NCI-H1092 treated with DMSO at 0.1 percent for 48 hours (cell line): ENCODE data around the gene UROC1.

Experiments used
- DNase-seq: peaks from one replicate; lab custom pipeline; 2025; lab: John Stamatoyannopoulos, UW

The UROC1 gene

DNA sequence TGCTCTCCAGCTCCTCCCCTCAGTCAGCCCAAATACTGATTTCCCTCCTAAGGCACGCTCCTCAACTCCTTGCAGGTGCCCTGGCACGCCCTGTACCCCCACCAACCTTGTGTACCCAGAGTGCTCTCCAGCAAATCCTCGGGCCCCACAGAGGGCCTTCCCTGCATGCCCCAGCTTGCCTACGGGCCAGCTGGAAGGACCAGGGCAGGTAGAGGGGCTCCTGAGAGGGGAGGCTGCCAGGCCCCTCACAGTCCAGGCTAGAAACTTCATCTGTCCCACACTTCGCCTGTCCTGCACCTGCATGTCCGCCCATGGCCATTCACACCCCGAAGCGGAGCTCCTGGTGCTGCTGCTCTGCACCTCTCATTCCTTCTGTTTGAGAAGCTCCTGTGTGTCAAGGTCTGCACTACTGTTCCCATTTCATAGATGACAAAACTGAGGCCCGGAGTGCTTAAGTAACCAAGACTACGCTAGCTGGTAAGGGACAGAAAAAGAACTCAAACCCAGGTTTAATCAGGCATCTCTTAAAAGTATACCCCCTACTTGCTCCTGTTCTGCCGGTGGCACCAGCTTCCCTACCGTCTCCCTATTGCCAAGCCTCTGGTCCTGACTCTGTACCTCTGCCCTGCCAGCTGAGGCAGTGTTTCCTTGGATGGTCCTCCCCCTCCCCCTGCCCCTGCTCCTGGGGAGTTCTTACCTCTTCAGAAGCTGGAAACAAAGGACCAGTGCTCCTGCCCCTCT, 77.4 kb downstream of the UROC1 start:
- DNase-seq, result no peak

DNA sequence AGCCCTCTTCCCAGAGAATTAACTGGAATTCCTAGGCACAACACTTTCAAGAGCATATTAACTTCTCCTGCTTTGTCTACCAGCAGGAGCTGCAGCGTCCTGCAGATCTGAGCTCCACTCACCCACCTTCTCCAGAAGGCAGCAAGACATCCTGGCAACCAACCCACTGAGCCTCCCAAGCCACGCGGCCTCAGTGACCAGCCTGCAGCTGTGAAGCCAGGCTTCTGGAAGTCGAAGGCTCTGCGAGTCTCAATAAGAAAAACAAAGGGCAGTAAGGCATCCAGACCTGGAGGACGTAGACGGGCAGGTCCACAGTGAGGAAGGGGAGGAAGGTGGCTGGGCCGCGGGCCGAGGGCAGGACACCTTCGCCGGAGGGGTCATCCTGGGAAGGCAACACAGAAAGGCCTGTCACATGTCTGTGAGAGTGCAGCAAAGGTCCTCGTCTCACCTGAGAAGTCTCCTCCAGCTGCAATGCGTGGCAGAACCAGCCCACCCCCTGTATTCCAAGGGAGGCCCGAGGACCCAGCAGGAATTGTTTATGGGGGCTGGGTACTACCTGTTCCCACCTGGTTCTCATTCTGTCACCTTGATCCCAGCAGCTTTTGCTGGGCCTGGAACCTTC, 78.1 kb downstream of the UROC1 start:
- no peak for DNase-seq

DNA sequence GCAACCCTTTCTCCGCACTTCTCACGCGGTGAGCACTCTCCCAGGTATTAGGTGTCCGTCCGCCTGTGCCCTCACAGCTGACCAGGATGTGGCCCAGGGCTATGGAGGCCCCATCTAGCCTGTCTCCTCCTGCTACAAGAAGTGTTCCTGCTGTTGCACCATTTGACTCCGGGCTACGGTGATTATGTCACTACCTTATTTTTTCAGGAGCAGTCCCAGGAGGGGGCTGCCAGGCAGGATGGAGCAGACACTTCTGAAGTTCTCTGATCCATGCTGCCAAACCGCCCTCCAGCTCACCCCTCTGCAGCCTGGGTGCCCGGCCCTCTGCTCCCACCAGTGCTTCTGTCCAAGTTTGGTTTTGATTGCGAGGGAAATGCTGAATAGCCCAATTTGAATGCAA, 78.8 kb downstream of the UROC1 start:
- DNase-seq, result no peak

DNA sequence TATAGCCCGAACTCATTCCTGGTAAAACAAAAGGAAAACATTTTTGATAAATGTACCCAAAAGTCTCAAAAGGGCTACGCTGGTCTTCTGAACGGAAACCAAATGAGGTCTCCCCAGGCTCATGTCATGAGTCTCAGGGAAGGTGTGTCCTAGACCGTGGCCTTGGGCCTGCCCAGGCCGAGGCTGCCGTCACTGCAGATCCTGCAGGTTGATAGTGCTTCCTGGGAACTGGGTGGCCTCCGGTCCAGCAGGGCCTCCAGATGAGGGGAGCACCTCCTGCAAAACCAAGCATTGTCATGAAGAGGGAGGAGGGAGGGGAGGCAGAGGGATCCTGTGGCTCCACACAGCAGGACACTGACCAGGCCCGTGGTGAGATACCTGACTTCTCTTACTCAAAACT, 79.4 kb downstream of the UROC1 start:
- no peak for DNase-seq

DNA sequence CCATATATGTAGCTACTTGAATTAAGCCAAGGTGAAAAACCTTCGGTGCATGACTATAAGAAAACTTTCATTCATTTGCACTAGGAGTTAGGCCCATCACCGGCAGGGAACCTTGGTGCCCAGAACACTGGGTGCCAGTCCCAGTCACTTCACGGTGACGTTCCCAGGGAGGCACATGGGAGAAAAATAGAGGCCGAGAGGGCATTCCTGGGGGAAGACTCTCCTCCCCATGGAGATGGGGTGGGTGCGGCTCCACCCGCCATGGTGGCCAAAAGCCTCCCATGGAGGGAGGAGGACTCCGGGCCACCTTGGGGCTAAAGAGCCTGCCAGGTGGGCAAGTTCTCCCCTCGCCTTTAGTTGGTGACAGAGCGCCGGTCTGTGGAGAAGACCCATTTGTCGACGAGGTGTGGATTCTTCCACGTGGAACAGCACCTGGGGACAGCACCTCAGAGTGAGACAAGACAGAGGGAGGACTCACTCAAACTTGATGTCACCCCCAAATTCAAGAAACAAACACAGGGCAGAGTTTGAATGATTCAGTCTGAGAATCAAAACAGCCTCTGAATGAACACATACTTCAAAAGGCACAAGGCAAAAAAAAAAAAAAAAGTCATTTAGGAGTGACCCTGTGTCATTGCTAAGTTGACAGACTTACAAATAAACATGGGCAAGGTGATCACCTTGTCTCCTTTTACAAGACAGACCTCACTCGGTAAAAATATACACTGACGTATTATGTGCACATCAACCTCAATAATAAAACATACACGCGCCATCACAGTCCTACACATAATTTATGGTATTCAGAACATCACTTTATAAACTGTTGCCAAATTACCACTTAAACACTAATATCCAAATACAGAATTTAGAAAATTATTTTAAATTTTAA, 80.5 kb downstream of the UROC1 start:
- DNase-seq, result no peak

DNA sequence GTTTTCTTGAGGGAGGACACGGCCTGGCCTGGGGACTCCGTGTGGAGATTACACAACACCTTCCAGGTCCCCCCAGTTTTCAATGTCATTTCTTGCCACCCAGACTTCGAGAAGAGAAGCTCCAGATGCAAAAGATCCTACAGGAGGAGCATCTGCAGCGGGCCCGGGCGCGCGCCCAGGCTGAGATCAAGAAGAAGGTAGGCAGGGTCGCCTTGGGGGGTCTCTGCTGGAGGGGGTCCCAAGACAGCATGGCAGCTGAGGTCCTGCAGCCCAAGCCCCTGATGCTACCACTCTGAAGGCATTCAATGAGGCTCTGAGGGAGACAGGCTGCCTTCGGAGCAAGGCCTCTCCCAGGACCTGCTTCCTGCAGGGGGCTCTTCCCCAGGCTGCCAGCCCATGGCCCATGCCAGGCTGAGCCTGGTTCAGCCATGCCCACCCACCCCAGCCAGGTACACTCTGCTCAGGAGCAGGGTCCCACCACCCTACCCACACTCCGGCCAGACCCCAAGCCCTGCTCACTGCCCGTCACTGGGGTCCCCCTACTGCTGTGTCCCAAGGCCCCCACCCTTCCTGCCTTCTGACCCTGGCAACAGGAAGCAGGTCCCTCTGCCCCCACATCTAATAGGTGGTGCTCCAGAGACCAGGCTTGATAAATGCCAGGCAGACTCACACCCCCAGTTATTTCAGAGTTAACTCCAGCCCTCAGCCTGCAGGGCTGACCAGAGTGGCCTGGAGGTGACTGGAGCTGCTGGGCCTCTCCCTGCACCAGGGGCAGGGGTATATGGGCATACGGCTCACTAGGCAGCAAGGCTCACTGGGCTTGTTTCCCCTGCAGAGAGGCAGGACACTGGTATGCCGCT, 81.9 kb downstream of the UROC1 start:
- no peak for DNase-seq

DNA sequence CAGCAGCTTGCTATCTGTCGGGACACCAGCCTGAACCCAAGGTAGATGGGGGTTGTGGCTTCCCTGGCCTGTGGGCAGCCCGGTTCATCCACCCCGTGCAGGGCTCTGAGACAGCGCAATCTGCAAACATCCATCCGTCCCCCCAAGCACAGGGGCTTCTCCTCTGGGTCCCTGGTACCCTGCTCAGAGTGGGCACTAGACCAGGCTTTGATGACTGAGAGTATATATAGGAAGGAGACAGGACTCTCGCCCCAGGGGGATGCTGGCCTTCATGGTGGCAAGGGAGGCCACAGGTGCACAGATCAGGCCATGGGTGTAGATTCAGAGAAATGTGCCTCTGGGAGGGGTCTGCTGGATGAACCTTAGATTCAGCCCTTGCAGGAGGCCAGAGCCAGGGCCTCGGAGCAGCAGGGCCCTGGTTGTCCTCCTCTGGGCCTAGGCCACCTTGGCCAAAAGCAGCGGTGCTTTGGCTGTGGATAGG, 82.6 kb downstream of the UROC1 start:
- no peak for DNase-seq

DNA sequence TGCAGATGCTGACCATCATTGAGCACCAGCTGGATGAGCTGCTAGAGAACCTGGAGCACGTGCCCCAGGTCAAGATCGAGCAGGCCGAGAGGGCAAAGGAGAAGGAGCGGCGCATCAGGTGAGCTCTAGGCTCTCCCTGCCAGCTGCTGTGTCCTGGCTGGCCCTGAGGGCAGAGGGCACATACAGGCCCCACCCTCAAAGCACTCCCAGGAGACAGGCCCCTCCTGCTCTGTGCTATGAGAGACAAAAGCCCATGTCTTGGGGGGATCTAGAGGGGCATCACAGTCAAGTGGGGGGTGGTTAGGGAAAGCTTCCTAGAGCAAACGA, 83.3 kb downstream of the UROC1 start:
- DNase-seq, result no peak

DNA sequence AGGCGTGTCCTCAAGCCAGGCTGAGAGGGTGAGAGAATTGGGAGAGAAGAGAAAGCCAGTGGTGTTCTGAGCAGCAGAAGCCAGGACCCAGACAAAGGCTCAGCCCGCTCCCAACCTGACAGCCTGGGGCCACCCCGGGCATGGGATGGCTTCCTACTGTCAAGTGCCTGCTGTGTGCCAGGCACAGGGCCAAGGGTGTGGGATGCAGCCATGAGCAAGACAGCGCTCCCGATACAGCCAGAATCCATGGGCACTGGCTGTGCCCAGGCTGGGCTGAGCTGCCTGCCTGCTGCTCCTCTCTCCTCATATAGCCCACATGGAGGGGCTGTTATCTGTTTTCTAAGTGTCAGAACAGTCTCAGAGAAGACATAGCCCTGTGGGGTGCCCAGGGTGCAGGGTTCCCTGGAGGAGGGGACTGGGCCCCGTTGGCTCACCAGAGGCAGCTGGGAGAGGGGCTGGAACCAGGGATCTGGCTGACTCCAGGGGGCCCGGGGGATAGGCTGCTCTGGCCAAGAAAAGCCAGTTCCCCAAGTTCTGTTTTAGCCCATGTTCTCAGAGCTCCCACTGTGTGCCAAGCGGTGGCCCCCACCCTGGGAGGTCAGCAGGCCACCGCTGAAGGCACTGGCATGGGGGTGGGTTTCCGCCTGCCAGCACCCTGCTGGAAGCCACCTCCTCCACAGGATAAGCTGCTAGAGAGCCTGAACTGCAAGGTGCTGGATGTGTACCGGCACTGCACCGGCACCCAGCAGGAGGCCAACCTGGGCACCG, 83.9 kb downstream of the UROC1 start:
- peak; percentile 43 for DNase-seq

DNA sequence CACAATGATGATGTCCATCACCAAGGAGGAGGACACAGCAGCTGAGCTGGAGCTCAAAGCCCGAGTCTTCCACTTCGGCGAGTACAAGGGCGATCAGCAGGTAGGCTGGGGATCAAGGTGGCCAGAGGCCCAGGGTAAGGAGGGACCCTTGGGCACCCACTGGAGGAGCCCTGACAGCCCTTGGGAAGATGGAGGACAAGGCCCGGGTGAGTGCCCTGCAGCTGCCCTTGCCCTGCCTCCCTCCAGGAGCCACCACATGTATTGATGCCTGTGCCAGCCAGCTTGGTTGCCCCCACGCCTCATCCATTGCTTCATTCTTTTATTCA, 84.5 kb downstream of the UROC1 start:
- peak; percentile 35 for DNase-seq

DNA sequence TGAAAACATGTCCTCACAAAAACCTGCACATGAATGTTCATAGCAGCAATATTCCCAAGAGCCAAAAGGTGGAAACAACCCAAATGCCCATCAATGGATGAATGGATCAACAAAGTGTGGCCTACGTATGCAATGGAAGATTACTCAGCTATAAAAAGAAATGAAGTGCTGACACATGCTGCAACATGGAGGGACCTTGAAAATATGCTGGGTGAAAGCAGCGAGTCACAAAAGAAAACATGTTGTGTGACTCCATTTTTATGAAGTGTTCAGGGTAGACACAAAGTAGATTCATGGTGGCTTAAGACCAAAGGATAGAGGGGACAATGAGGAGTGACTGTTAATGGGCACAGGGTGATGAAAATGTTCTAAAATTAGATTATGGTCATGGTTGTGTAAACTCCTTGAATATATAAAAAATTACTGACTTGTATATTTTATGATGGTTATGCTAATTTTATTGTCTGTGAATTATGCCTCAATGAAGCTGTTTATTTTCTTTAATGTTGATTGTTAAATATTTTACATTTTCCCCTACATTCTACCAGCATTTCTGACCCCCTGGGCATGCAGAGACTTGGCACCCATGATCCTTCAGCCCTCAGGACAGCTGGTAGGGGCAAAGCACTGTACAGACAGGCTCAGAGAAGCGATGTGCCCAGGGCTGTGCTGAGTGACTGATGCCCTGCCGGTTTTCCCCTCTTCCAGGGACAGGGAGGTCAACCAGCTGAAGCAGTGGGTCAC, 85.0 kb downstream of the UROC1 start:
- no peak for DNase-seq
